ENCODE data around the gene CCL4L2. TPM values are rescaled to one million over a fixed set of nuclear protein-coding genes. Genes with fewer than 3 reads are reported as not detected.
"Not testable (repeated sequence)": the region's sequence is repeated elsewhere in the genome, so short reads cannot be mapped to it uniquely, and the experiment has no call there.

The CCL4L2 gene
- polyA plus RNA-seq, 1 donor = 1.4 TPM

DNA sequence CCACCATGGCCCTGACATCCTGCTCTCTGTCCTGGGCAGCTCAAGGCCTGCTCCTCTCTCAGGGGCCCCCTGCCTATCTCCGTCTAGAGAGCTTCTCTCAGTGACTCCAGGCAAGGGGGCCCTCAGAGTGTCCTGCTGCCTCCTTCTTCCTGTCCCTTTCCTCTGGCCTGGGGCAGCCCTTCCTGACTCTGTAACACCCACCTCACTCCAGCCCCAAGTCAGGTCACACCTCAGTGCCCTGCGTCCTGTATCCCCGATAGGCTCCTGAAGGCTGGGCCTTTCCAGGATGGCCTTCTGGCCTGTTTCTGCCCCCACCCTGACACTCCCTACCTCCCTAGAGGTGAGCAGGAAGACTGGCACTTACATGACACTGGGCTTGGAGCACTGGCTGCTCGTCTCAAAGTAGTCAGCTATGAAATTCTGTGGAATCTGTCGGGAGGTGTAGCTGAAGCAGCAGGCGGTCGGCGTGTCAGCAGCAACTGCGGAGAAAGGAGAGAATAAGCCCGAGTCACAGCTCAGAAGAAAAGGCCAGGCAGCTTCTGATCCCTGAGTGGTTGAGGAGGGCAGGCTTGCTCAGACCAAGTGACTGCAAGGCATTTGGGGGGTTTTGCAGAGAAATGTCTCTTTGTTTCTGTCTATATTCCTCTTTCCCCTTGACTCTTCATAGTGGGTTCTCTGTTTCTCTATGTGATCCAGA is 15.3 kb upstream of the CCL4L2 start:
- DNase-seq = no peak

DNA sequence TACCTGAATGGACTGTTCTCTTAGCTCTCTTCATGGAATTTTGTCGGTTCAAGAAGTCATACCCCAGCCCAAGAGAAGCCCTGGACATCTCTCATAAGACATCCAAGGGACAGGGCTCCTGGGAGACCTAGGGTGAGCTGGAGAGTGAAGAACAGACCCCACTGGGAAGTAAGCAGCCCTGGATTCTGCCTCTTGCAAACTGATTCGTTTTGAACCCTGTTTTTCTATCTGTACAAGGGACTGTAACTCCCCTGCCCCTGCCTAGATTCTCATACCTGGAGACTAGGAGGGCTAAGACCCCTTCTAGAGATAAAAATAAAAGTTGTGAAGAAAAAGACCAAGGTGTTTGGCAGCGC is 14.8 kb upstream of the CCL4L2 start:
- DNase-seq = no peak

DNA sequence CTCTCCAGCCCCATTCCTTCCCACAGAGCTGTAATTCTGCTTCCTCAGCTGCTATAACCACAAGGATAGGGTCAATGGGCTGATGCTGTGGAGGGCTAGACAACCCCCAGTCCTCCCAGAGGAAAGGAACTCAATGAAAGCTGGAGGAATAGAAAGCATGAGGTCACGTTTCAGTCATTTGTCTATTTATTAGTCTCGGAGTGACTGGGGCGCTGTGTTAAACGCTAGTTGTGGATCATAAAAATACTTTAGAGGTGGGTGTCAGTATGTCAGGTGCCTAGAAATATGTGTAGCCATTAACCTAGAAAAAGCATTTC is 13.5 kb upstream of the CCL4L2 start:
- no peak for DNase-seq

DNA sequence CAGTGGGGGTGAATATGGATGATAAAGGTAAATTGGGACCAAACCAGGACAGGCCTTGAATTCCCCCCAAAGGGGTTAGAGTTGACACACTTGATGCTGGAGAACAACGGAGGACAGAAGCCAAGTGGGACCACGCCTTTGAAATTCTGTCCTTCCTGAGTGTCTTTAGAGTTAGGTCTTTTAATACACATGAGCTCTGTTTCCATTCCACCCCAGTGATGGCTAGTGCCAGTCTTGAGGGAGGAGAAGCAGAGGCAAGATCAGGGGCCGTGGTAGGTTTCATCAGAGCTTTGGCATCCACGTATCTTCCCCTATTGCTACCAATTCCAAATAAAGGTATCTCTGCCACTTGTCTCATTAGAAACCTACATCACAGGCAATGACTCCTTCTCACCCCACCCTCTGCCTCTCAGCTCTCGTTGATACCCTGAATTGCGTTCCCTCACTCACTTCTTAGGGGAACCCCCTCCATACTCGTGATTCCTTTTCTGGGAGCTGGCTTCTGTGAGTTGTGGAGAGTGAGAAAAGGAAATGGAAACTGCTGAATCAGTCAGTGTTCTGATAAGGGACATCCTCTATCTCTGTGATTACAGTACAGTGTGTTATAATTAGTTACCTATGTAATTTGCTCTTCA is 11.9 kb upstream of the CCL4L2 start:
- no peak for DNase-seq

DNA sequence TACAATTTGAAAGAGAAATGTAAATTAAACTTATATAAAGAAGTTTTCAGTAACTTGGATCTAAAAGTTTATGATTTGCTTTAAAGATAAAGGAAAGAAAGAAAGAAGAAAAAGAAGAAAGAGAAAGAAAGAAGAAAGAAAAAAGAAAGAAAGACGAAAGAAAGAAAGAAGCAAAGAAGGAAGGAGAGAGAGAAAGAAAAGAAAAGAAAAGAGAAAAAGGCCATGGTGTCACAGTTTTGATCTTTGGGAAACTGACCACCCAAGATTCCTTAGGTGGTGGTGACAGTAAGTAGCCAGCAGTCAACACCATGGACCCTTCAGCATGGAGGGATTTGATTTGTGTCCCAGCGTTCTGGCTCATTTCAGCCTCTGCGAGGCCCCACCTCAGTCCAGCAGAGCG is 9.8 kb upstream of the CCL4L2 start:
- DNase-seq = not testable (repeated sequence)

DNA sequence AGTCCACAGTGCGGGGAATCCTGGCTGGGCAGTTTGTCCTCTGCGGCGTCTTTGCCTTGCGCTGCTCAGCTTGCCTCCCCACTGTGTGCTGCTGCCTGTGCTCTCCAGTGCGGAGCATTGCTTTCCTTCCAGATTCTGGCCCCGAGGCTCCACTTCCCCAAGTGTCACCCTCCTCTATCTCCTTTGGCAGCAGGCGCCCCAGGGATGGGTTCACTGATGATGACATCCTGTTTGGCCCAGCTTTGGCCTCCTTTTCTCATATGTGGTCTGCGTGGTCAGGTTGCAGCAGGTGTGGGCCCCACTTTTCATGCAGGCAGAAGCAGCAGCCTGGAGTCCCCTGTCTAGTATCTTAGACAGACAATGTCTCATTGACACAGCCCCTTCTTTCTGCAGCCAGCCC is 9.4 kb upstream of the CCL4L2 start:
- not testable (repeated sequence) for DNase-seq

GRCh38 chr17:36203335-36203734 is 7.5 kb upstream of the CCL4L2 start:
- no peak for DNase-seq

GRCh38 chr17:36204724-36205500 is 6.0 kb upstream of the CCL4L2 start:
- no peak for DNase-seq

GRCh38 chr17:36205637-36206485 is 5.0 kb upstream of the CCL4L2 start:
- DNase-seq = no peak

GRCh38 chr17:36206486-36206821 is 4.4 kb upstream of the CCL4L2 start:
- DNase-seq = not testable (repeated sequence)

GRCh38 chr17:36207383-36207782 is 3.5 kb upstream of the CCL4L2 start:
- DNase-seq = not testable (repeated sequence)

GRCh38 chr17:36209575-36209974 is 1.3 kb upstream of the CCL4L2 start:
- no peak for DNase-seq

DNA sequence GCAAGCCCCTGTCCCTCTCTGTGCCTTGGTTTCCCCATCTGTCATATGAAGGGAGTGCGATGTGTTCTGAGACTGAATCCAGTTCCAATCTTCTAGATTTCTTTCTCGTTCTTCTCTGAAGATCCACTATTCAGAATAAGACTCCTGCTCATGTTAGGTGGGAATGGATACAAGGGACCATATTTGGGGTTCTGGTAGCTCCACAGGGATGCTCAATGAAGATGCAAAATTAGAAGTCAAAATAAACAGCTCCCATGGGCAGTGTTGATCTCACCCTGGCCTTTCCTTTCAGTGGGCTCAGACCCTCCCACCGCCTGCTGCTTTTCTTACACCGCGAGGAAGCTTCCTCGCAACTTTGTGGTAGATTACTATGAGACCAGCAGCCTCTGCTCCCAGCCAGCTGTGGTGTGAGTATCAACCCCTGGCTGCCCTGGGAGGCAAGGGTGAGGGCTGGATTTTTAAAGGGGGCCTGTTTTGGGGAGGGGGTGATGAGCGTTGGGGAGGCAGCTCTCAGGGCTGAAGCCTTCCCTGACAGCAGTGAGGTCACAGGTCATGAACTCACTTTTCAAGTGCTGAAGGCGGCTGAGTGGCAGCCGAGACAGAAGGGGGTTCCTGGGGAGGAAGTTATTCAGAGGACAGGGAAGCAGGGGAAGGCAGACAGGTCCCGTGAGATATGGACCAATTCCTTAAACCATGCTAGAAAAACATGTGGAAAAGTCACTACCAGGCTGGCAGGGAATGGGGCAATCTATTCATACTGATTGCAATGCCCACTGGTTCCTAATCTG is 815 bp downstream of the CCL4L2 start:
- DNase-seq = not testable (repeated sequence)

DNA sequence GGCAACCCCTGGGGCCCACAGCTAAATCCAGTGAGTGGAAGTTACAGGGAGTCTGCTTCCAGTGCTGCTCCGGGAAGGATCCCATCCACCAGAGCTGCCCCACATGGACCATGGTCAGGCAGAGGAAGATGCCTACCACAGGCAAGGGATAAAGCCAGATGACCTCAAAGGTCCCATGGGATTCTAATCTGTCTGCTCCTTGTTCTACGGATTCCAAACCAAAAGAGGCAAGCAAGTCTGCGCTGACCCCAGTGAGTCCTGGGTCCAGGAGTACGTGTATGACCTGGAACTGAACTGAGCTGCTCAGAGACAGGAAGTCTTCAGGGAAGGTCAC is 1.4 kb downstream of the CCL4L2 start:
- no peak for DNase-seq

DNA sequence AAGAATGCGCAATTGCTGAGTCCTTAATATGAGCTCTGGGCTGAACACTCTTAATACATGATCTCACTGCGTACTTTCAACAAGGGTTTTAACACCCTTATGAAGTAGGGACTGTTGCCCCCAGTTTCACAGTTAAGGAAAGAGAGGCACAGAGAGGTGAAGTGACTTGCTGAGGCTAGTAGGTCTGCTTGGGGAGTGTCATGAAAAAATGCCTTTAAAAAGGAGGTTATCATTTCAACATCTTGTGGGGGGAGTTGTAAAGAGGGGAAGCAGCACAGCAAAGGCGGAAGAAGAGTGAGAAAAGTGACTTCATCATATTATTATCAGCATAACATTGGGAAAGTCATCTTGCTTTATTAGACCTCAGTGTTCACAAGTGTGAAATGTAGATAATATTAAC is 2.1 kb downstream of the CCL4L2 start:
- no peak for DNase-seq

DNA sequence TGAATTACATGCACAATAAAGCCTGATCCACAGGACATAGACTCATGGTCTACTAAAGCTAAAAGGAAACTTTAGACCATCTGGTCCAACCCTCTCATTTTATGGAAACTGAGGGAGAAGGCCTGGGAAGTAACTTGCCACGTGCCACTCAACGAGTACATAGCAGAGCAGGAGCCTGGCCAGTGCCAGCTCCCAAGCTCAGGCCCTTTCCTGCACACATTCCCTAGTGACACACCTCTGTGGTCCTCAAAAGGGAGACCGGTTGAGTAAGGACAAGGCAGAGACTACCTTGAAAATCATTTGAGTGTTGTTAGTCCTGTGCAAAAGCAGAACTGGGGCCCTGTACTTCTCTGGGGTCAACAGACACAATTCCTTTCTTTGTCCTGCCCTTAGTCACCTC is 2.8 kb downstream of the CCL4L2 start:
- no peak for DNase-seq

DNA sequence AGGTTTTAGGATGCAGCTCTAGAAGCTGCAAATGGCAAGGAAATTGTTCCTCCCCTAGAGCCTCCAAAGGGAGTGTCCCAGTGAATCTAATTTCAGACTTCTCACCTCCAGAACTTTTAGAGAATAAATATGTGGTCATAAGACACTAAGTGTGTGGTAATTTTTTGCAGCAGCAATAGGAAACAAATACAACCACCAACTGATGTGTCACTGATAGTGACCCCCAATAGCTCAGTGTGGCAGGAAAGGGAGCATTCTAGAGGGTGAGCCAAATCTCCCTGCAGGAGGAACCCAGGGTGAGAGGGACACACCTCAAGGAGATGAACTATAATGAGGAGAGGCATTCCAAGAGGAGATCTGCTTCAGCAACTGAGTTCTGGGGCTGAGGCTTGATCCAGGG is 4.1 kb downstream of the CCL4L2 start:
- DNase-seq = no peak

GRCh38 chr17:36215406-36216308 is 4.8 kb downstream of the CCL4L2 start:
- DNase-seq = not testable (repeated sequence)

DNA sequence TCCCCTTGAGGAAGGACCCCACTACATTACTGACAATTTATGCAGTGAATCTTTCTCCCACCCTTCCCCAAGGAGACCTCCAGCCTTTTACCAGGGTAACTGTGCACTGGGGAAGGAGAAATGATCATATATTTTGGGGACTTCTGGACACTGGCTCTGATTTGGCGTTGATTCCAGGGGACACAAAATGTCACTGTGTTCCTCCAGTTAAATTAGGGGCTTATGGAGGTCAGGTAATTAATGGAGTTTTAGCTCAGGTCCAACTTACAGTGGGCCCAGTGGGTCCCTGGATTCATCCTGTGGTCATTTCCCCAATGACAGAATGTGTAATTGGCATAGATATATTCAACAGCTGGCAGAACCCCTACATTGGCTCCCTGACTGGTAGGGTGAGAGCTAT is 8.7 kb downstream of the CCL4L2 start:
- DNase-seq = not testable (repeated sequence)

GRCh38 chr17:36220737-36221580 is 10.1 kb downstream of the CCL4L2 start:
- DNase-seq = not testable (repeated sequence)

Data from left kidney (tissue), 2 donors.